ENCODE data around the gene GNPDA1.

Gene GNPDA1

DNA sequence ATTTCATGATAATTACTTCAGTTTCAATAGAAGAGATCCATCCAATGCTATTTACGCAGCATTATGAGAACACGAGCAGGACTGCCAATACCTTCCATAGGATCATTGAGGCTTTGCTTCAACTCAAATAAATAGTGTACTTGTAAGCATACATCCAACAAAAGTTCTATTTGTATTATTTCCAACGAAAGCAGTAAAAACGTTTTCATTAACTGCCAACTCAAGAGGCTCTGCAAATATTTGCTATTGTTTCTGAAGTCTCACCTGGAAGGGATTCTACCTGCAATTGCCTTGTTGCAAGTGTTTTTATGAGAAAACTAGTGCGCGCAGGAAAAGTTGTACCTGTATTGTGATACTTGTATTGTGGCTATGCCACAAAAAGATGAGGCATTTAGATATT is 11.0 kb upstream of the GNPDA1 start:
- no peak for DNase-seq (ENCODE audit: low spot score)

DNA sequence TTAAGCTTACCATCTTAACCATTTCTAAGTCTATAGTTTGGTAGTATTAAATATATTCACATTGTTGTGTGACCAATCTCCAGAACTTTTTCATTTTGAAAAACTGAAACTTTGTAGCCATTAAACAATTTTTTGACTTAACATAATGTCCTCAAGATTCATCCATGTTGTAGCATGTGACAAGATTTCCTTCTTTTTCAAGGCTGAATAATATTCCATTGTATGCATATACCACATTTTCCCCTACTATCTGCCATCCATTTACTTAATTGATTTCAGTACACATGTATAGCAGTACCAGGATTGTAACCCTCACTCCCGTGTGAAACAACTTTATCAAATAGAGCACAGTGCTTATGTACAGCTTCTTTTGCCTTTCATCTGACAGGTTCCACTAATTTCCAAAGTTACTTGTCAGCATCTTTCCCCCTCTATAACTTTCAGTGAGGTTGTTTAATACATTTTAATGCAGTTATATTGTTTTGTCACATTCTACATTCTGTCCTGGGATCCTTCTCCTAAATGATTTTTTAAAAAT is 7.4 kb upstream of the GNPDA1 start:
- DNase-seq (ENCODE audit: low spot score): no peak

DNA sequence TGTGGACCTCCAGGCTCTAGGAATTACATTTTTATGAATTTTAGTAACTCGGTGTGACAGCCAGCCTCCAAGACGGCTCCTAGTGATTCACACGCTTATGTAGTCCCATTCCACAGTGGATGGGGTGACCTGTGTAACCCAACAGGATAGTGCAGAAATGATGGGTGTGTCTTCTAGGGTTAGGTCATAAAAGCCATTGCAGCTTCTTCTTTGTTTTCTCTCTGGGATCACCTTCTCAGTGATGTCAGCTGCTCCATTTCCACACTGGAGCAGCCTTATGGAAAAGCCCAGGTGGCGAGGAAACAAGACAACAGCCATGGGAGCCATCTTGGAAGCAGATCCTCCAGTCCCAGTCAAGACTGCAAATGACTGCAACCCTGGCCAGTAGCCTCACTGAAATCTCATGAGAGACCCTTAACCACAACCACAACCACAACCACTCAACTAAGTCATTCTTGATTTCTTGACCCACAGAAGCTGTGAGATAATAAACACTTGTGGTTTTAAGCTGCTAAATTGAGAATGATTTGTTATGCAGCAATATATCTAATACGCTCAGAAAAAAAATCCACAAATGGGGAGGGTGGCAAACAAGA is 5.1 kb upstream of the GNPDA1 start:
- no peak for DNase-seq (ENCODE audit: low spot score)

DNA sequence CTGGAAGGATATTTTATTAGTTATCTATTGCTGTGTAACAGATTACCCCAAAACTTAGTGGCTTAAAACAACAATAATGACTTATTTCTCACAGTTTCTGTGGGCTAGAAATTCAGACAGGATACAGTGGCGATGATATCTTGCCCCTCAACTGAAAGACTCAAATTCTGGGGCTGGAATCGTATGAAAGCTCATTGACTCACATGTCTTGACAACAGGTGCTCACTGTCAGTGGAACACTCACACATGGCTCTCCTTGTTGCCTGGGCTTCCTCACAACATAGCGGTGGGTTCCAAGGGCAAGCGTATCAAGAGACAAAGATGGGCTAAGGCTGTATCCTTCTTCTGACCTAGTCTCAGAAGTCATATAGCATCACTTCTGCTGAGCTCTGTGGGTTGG is 3.7 kb upstream of the GNPDA1 start:
- no peak for DNase-seq (ENCODE audit: low spot score)

DNA sequence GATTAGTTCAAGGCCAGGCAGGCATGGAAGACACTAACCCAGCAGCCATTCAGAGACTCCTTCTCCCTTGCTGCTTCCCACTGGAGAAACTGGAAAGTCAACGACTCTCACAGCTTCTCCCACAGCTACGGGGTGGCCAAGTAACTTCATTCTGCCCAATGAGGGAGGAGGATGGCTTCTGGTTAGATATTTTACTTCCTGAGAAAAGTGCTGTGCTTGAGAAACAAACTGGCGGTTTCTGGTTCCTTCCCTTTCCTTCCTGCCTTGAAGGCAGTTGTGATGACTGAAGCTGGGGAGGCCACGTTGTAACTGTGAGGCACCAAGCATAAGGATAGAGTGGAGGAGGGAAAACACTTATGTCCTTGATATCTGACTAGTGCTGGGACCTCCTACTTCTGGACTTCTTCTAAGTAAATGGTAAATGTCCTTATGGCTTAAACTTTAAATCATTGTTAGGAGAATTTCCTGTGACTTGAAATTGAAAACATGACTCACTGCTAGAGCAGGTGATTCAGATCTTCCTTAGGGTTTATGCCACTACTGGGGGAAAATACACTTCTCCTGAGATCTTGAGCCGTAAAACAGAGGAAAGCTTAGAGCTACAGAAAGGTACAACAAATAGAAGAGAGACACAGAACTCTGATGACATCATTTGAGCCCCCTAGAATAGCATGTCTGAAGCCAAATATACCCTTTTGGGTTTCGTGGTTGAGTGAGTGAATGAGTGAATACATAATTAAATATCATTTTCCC is 3.1 kb upstream of the GNPDA1 start:
- DNase-seq (ENCODE audit: low spot score): no peak

DNA sequence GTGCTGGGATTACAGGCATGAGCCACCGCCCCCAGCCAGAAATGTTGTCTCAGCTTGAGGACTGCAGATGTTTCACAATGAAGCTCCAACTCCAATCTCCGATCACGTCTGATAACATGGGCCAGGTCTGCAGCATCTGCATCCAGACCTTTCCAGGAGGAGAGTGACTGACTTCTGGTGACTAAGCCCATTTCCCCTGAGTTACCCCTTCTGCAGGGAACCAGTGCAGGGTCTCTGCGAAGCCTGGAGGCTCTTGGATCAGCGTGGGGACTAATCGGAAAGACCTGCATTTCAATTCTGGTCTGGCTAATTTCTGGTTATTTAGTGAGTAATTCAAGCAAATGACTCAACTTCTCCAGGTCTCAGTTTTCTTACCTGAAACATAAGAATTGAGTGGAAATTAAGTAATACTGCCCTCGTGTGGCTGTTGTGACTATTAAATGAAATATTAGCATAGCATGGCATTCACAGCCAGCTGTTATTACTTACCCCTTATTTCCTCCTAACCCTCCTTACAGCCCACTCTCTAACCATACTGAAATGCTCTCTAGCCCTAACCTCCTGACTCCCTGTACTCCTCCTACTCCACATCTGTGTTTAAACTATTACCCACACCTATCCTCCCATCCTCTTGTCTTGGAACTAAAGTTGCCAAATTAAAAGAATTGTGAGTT is 2.2 kb upstream of the GNPDA1 start:
- no peak for DNase-seq (ENCODE audit: low spot score)

DNA sequence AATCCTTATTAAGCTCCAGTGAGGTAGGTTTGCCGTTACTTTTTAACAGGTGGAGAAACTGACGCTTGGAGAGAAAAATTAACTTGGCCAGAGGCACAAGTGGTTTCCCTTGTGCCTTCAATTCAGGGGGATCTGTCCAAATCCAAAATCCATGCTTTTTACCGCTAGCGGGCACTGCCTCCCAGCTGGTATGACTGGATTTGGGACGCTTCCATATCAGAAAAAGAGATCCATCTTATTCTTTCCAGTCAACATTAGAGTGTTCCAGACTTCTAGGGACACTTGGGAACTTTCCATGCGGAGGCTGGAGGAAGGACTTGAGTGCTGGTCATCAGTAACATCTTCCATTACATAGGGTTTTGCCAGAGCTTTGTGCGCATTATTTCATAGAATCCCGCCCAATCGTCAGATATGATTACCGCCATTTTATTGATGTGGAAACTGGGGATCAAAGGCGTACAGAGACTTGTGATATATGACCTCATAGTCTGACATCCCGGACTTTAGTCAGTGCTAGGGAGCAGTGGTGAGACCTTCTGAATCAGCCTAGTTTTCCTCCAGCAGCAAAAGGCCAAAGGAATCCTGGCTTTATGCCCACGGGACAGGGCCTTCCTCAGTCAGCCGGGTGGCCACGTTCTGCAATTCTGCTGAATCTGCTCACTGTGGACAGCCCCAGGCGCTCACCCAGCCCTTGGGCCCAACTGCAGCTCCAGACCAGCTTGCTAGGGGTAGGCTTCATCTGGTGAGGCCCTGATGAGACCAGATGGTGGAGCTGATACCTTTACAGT is 1.1 kb upstream of the GNPDA1 start:
- no peak for DNase-seq (ENCODE audit: low spot score)

DNA sequence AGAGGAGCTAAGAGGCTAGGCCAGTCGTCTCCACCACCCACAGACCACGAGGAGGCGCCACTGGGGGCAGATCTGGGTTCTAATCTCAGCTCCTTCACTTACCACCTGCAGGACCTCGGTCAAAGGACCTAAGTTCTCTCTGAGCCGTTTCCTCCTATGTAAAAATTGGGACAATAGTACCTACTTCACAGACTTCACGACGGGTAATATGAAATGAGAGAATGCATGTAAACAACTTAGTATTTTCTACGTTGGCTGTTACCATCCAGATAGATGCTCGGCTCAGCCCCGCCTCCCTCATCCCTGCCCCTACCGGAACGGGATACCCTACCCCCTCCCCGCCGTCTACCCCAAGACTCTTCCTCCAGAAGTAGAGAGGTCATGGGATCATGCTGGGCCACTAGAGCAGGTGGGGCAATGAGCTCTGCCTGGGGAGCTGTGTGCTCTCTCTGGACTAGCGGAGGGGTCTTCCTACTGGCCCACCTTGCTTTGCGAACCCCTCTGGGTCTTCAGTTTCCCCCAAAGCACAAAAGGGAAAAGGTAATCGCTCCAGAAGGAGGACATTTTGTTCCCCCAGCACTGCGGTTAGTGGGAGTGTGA is 541 bp downstream of the GNPDA1 start:
- DNase-seq (ENCODE audit: low spot score): peak; percentile 71

DNA sequence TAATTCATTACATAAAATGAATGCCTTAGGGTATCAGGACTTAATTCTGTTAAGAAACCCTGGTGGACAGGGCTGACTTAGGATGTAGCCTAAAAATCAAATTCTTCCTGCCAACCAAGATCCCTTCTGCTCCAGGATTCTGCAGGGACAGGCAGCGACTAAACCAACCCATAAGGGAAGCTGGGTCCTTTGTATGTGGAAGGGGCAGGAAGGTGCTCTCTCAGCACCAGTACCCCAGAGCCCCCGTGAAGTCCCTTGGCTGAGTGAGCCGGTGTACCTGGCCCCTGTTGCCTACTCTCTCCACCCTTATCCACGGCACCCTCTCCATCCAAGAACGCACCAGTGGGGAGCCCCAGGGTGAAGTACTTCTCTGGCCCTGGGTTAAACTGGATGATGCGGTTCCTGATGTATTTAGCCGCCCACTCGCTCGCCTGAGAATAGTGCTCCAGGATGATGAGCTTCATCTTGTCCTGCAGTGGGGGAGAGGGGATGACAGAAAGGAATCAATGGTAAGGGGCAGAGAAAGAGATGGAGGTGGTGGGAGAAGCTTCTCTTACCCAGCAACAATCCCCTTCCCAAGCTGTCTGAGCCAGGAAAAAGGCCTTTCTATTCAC is 1.1 kb downstream of the GNPDA1 start:
- DNase-seq (ENCODE audit: low spot score): no peak

DNA sequence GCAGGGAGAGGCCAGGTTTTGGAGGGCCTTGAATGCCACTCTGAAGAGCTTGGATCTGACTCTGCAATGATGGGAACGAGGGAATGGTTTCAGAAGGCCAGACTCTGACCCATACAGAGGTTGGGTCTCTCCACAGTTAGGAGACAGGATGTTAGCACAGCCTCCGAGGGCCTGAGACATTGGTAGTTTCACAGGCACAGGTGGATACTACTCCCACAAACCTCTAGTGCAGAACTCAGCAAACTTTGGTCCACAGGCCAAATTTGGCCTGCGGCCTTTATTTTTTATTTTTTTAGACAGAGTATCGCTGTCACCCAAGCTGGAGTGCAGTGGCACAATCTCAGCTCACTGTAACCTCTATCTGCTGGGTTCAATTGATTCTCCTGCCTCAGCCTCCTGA is 2.9 kb downstream of the GNPDA1 start:
- DNase-seq (ENCODE audit: low spot score): no peak

DNA sequence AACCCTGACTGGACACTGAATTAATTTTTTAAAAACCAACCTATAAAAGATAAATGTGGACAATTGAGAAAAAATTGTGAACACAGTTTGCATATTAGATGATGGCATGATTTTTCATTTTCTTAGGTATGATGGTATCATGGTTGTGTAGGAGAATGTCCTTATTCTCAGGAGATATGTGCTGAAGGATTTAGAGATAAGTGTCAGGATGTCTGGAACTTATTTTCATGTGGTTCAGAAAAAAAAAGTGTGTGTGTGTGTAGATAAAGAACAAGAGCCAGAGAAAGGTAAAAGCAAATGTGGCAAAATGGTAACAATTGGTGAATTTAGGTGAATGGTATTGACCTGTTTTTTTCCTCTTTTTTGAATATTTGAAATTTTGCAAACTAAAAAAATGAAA is 4.0 kb downstream of the GNPDA1 start:
- no peak for DNase-seq (ENCODE audit: low spot score)

DNA sequence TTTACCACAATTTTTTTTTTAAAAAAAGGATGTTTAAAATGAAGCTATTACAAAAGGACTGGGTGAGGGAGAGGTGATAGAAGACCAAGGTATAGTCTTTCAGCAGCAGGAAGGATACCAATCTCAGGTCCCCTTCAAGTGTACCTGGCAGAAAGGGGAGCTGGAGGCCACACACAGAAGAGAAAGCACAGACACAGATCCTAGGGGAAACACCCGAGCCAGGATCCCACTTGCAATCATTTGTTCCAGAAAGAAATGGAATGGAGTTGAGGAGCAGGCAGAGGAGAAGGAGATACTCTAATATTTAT is 5.6 kb downstream of the GNPDA1 start:
- DNase-seq (ENCODE audit: low spot score): no peak

DNA sequence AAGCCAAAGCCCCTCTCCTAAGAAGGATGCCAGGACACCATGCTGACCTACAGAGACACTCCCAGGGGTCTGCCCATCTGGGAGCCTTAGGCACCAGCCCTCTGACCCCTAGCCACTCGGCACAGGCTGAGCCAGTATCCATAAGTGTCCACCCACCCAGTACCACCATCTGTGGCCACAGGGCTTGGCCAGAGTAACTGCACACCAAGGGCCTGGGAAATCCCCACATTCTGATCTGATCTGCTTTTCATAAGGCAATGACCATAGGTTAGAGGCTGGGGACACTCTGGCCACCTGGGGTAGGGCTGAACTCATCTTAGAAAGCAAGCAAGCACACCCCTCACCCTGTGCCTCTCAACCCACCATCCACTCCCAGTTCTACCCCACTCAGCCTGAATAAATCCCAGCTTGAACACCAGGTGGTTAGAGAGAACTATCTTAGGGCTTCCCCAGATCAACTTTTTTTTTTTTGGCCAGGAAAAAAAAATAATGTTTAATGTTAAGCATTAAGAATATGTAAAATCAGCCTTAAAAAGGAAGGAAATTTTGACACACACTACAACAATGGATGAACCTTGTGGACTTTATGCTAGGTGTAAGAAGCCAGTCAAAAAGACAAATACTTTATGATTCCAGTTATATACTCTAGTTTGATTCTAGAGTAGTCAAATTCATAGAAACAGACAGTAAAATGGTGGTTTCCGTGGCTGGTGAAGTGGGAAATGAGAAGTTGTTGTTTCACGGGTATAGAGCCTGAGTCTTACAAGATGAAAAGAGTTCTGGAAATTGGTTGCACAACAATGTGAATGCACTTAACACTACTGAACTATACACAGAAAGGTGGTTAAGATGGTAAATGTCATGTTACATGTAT is 6.2 kb downstream of the GNPDA1 start:
- DNase-seq (ENCODE audit: low spot score): no peak

DNA sequence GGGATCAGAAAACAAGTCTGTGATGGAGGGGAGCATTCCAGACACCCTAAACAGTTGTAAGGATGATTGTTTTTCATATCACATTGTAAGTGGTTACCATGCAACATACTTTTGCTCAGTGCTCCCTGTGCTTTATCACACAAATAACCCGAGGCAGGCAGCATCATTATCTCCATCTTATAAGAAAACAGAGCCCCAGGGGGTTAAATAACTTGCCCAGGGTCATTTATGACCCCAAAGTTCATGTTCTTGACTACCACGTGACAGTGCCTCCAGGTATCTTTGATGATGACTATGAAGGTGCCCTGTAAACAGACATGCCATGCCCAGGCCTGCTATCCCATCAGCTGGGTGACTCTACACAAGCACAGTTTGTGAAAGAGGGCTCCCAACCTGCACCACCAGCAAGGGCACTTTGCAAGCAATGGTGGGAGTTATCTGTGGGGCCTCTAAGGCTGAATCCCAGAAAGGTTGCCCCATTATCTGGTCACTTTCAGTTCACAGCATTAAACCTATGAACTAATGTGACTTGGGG is 9.5 kb downstream of the GNPDA1 start:
- no peak for DNase-seq (ENCODE audit: low spot score)

DNA sequence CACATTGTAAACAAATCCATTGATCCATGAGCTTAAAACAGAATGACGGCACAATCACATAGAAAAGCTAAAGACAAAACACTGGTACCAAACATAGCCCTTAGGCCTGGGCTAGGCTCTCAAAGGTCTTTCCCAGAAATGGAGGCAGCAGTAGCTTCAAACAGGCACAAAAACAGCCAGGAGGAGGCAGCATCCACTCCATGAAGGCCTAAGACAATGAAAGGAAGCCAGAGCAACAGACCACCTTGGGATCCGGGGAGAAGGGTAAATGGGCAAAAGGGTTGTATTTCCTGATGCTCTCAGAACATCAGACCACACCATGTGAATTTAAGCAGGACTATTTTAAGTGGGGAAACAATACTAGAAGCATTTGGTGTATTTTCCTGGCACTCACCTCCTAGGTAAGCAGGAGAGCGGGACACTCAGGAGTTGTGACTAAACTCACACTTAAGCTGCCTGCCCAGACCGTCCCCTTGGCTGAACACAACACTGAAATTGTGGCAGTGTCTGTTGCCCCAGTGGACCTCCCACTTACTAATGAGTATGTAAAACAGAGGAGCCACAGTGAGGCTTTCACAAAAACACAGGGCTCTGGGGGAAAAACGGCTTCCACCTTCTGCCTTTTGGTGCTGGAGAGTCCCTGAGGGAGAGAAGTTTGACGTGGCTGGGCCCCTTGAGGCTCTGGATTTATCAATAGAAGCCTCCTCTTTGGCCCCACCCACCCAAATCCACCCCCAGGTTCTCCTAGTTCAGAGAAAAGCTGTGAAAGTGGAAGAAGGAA is 11.9 kb downstream of the GNPDA1 start:
- no peak for DNase-seq (ENCODE audit: low spot score)

DNA sequence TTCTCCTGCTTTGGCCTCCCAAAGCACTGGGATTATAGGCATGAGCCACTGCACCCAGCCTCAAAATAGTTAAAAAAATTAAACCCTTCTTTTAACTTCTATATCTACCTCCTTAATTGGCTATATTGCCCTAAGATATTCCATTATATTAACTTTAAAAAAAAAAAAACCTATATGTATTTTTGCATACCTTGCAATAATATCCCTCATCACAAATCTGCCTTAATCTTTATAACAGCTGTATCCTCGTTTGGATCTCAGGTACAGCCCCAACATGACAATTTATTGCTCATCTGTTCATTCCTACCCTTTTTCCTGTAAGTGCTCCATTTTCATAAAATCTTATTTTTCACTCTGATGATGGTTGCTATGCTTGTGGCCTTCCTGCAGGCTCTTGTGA is 12.7 kb downstream of the GNPDA1 start:
- DNase-seq (ENCODE audit: low spot score): no peak

DNA sequence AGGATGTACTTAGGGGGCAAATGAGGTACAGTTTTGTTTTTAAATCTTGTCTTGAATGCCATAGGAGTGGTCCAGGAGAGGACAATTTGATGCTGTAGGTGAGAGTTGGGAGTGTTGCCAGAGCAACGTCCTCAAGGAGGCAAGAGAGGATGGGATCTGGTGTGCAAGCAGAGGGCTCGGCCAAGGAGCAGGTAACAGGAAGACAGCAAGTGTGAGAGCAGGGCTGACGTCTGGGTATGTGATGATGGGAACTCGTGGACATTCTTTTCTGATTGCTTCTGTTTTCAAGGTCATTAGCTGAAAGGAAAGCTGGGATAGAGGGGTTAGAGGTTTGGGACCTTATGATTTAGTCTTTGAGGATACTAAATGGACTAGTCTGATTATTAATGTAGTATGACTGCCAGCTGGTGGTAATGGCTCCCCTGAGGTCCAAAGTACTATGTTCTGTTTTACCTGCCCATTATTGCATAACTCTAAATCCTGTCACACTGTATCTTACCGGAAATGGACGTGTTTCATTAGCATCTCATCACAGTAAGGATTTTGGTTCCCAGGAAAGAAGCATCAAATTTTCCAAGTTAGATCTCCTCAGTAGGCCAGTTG is 15.4 kb downstream of the GNPDA1 start:
- no peak for DNase-seq (ENCODE audit: low spot score)

DNA sequence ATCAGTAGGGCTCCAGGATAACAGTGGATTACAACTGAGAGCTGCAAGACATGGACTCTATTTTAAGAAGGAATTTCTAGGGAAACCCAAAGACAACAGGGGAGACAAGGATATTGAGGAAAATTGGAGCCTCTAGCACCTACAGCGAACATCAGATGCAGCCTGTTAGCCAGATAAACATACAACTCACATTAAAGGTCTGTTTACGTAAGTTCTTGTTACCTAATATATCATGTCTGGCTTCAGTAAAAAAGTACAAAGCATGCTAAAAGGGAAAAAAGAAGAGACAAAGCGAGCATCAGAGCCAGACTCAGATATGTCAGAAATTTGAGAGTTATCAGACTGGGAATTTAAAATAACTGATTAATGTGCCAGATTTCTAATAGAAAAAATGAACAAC is 17.2 kb downstream of the GNPDA1 start:
- DNase-seq (ENCODE audit: low spot score): no peak

DNA sequence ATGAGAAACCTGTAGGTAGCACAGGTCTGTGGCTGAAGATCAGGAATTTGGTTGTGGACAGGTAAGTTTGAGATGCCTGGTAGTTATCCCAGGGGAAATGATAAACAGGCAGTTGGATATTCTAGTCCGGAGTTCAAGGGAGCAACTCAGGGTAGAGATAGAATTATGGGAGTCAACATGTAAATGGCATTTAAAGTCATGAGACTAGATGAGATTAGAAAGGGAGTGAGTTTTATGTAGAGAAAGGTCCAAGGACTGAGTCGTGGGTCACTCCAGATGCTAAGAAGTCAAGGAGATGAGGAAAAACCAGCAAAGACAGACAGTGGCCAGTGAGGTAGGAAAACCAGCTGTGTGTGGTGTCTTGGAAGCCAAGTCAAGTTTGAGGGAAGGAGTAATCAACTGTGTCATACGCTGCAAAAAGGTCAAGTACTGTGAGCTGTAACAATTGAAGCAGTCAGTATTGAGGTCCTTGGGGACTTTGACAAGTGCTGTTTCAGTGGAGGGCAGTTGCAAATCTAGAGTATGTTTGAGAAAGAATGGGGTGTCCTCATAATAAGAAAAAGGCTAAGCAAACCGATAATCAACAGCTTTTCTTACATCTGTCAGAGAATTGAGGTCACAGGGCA is 18.2 kb downstream of the GNPDA1 start:
- no peak for DNase-seq (ENCODE audit: low spot score)
